Stimulated activated CD8-positive, alpha-beta memory T cell treated with anti-CD3 and anti-CD28 coated beads, Interleukin-7, amount 100 ng/mL, for 4 hours (primary cell): ENCODE data around the gene ADAT1.

ENCODE experiments used
- DNase-seq, 2 donors: peaks; one replicate each; pipeline ENCODE4 v3.0.0-alpha.2; 2020; ENCODE audit warnings: low read depth in 2 of 2

ADAT1 gene

GRCh38 chr16:75622761-75623605 is at the start of gene ADAT1:
ADAT1 (minus strand) TSS chr16:75623281; CDS start chr16:75620799, 2,482 bp downstream.
- DNase-seq = peak; percentile 94 to 96

GRCh38 chr16:75667503-75667902 is 44.4 kb upstream of the ADAT1 start:
- DNase-seq = no peak

GRCh38 chr16:75660726-75661302 is 37.7 kb upstream of the ADAT1 start:
- DNase-seq = no peak

GRCh38 chr16:75660321-75660720 is 37.2 kb upstream of the ADAT1 start:
- DNase-seq = no peak

- DNase-seq = no peak
Measured at GRCh38 chr16:75658175-75658574, 35.1 kb upstream of the ADAT1 start.

- DNase-seq = no peak
Measured at GRCh38 chr16:75653922-75654321, 30.8 kb upstream of the ADAT1 start.

GRCh38 chr16:75648265-75649076 is 25.4 kb upstream of the ADAT1 start:
- peak; percentile 76 to 80 for DNase-seq

GRCh38 chr16:75647492-75648264 is 24.6 kb upstream of the ADAT1 start, which contains the start of the genes KARS1 and TERF2IP:
KARS1 (minus strand) TSS chr16:75647665; CDS start chr16:75647639, 26 bp downstream.
TERF2IP (plus strand) TSS chr16:75647773; CDS start chr16:75647883, 110 bp downstream.
- DNase-seq = peak; percentile 92 to 94

- DNase-seq = no peak
Measured at GRCh38 chr16:75647112-75647491, 24.0 kb upstream of the ADAT1 start.

GRCh38 chr16:75644240-75645012 is 21.3 kb upstream of the ADAT1 start:
- no peak for DNase-seq

- no peak for DNase-seq
Measured at GRCh38 chr16:75640598-75640997, 17.5 kb upstream of the ADAT1 start.

GRCh38 chr16:75635036-75635435 is 12.0 kb upstream of the ADAT1 start:
- DNase-seq = no peak

- DNase-seq = no peak
Measured at GRCh38 chr16:75632857-75633256, 9.8 kb upstream of the ADAT1 start.

- no peak for DNase-seq
Measured at GRCh38 chr16:75630052-75630451, 7.0 kb upstream of the ADAT1 start.

- DNase-seq = no peak
Measured at GRCh38 chr16:75629132-75629531, 6.1 kb upstream of the ADAT1 start.

- DNase-seq = no peak
Measured at GRCh38 chr16:75628351-75628750, 5.3 kb upstream of the ADAT1 start.

GRCh38 chr16:75627851-75628250 is 4.8 kb upstream of the ADAT1 start:
- no peak for DNase-seq

GRCh38 chr16:75626806-75627205 is 3.7 kb upstream of the ADAT1 start:
- no peak for DNase-seq

GRCh38 chr16:75624921-75625334 is 1.8 kb upstream of the ADAT1 start:
- DNase-seq = no peak

- DNase-seq = no peak
Measured at GRCh38 chr16:75621170-75621477, 2.0 kb downstream of the ADAT1 start.
